ENCODE results near the gene POU2F3. TPM values are rescaled to one million over a fixed set of nuclear protein-coding genes. Genes with fewer than 3 reads are reported as not detected.

Gene POU2F3
- total and polyA plus RNA-seq, 2 of the 8 experiments (the other 6 are each of a cell fraction or from before 2014, with no cell fraction given), result 1.0 to 2.1 TPM

GRCh38 chr11:120285256-120285655, 45.3 kb downstream of the POU2F3 start:
- Histone ChIP-seq H2BK12ac (ENCODE audit: low read depth, low read length) (no peak overlapping the region), H2BK120ac (replicated peaks; ENCODE audit: low read depth, low read length) (no peak overlapping the region), H3K79me2 (ENCODE audit: control insufficient read depth in 1 of 2, insufficient read depth in 2 of 2, low read length in 2 of 2) (no peaks in the 10 kb centered on the region), H3K27me3 (replicated peaks in 1 of 4; ENCODE audit: control insufficient read depth in 3 of 4, extremely low read depth in 1 of 4, insufficient read depth in 3 of 4, low read length in 3 of 4) (peaks cover 0 to 1% (median 0%) of the 10 kb centered on the region in 4 experiments; a peak in 1 of 7 replicates), H3K79me1 (ENCODE audit: low read depth, low read length) (no peaks in the 10 kb centered on the region), H4K91ac (replicated peaks; ENCODE audit: insufficient read length, low read length) (no peak overlapping the region), H4K8ac (ENCODE audit: extremely low read depth, insufficient read depth, low read length) (no peak overlapping the region), H3K18ac (ENCODE audit: extremely low read depth, low read length) (no peak overlapping the region), H2AK5ac (ENCODE audit: low read depth, low read length) (no peak overlapping the region), H3K56ac (replicated peaks; ENCODE audit: insufficient read length, low read depth, low read length) (no peak overlapping the region), H4K5ac (ENCODE audit: insufficient read length, low read depth, low read length) (no peak overlapping the region), H2AFZ (ENCODE audit: low read length) (no peak overlapping the region), H2BK5ac (ENCODE audit: low read depth, low read length) (no peak overlapping the region), H3K4me2 (ENCODE audit: insufficient read depth in 1 of 2, low read depth in 2 of 2, low read length in 2 of 2) (no peak overlapping the region), H3K4me3 (ENCODE audit: extremely low read depth in 1 of 4, insufficient read depth in 2 of 4, low read depth in 3 of 4, low read length in 4 of 4) (no peak overlapping the region), H3K23ac (ENCODE audit: insufficient read length) (no peak overlapping the region), H3K14ac (ENCODE audit: insufficient read length) (no peak overlapping the region), H3K4me1 (replicated peaks in 1 of 4; ENCODE audit: control insufficient read depth in 3 of 4, insufficient read depth in 4 of 4, low read length in 3 of 4) (peaks cover 0 to 5% (median under 1%) of the 10 kb centered on the region in 4 experiments; a peak in 4 of 7 replicates), H3K9ac (replicated peaks in 1 of 4; ENCODE audit: extremely low read depth in 1 of 4, low read depth in 3 of 4, low read length in 3 of 4) (no peak overlapping the region), H3K4ac (replicated peaks; ENCODE audit: insufficient read length, low read depth, low read length) (no peak overlapping the region), H2BK15ac (ENCODE audit: low read length) (no peak overlapping the region), H3K23me2 (ENCODE audit: low read depth, low read length) (no peaks in the 10 kb centered on the region), H3K9me3 (ENCODE audit: insufficient read depth in 2 of 2, low read depth in 1 of 2, low read length in 1 of 2) (no peaks in the 10 kb centered on the region), H3K27ac (ENCODE audit: low read depth, low read length) (no peak overlapping the region), H3K36me3 (ENCODE audit: control insufficient read depth in 2 of 4, insufficient read depth in 4 of 4, low read length in 3 of 4) (no peaks in the 10 kb centered on the region), H2BK20ac (ENCODE audit: low read length) (no peak overlapping the region), H4K20me1 (replicated peaks in 1 of 2; ENCODE audit: control insufficient read depth in 1 of 2, insufficient read depth in 2 of 2, low read length in 2 of 2) (no peaks in the 10 kb centered on the region)
- DNase-seq (ENCODE audit: low read depth in 1 of 2, low spot score in 2 of 2) (no peak), FAIRE-seq (no peak)
- 75% methylated on average over 4 of the region's 4 CpGs; no CpG with 5 or more reads in 1 of the 2 experiments for WGBS, 2 experiments (ENCODE audit: extremely low coverage in 1 of 2, insufficient coverage in 1 of 2, insufficient read length in 1 of 2, insufficient replicate concordance in 2 of 2, low coverage in 1 of 2, low lambda C conversion rate in 2 of 2, missing lambda C conversion rate in 1 of 2)
- CTCF ChIA-PET (ENCODE audit: partially characterized antibody), result interaction anchor here (7.7 to 31.5 kb wide), 2 partner anchors 16 to 44 kb away, joined by 76 to 1412 read pairs; partner anchors contain the start of gene POU2F3
- POLR2A ChIA-PET (ENCODE audit: partially characterized antibody), result no interaction called here
- TF ChIP-seq CHD1 (IDR thresholded peaks at IDR 0.05; ENCODE audit: low read depth, low read length), result no peak
- TF ChIP-seq KDM4A (IDR thresholded peaks at IDR 0.05; ENCODE audit: low read depth, low read length, severe bottlenecking), result no peak
- no peak for TF ChIP-seq NANOG (IDR thresholded peaks at IDR 0.05; ENCODE audit: insufficient read depth, low read depth, low read length, poor library complexity, severe bottlenecking)
- no peak for TF ChIP-seq CTCF (IDR thresholded peaks at IDR 0.05; ENCODE audit: control extremely low read depth in 1 of 3, insufficient read depth in 1 of 3, low read depth in 1 of 3, low read length in 3 of 3)
- TF ChIP-seq BACH1 (IDR thresholded peaks at IDR 0.05; ENCODE audit: low read length), result no peak
- no peak for TF ChIP-seq TAF1 (IDR thresholded peaks at IDR 0.05; ENCODE audit: low read depth, low read length)
- TF ChIP-seq CHD2 (IDR thresholded peaks at IDR 0.05; ENCODE audit: low read length), result no peak
- no peak for TF ChIP-seq BCL11A (IDR thresholded peaks at IDR 0.05; ENCODE audit: low read depth in 2 of 2, low read length in 2 of 2)
- no peak for TF ChIP-seq EZH2 (IDR thresholded peaks at IDR 0.05; ENCODE audit: low read depth, low read length, severe bottlenecking)
- TF ChIP-seq EP300 (IDR thresholded peaks at IDR 0.05; ENCODE audit: borderline replicate concordance in 1 of 2, low read depth in 2 of 2, low read length in 2 of 2), result no peak
- TF ChIP-seq CEBPB (IDR thresholded peaks at IDR 0.05; ENCODE audit: low read depth, low read length), result no peak
- TF ChIP-seq RBBP5 (IDR thresholded peaks at IDR 0.05; ENCODE audit: borderline replicate concordance, low read depth, low read length), result no peak
